Central memory CD8-positive, alpha-beta T cell (primary cell): ENCODE measurements around the gene TASL.

Source experiments
- ATAC-seq: fragments of 150-1000 bp; cut with Tn5 transposase; replicated peaks from 2 replicates; pipeline ENCODE4 v1.10.0; 2022; ENCODE audit warnings: mild to moderate bottlenecking, moderate FRiP score, moderate number of reproducible peaks; ENCODE audit not compliant: poor library complexity, severe bottlenecking; ENCODE audit errors: extremely low read depth
- DNase-seq, 2 donors: peaks; one replicate each; pipeline ENCODE4 v3.0.0; 2021; ENCODE audit warnings: low spot score in 2 of 2
- H3K27ac Mint-ChIP-seq: one replicate; pipeline ENCODE4 v1.8.0; 2022; ENCODE audit warnings: low read depth, mild to moderate bottlenecking, moderate library complexity, mixed read lengths
- H3K27me3 Mint-ChIP-seq: one replicate; pipeline ENCODE4 v1.8.0; 2022; ENCODE audit warnings: mixed read lengths
- H3K36me3 Mint-ChIP-seq: one replicate; pipeline ENCODE4 v1.8.0; 2022; ENCODE audit warnings: mild to moderate bottlenecking, moderate library complexity, mixed read lengths; ENCODE audit not compliant: insufficient read depth
- H3K4me1 Mint-ChIP-seq: one replicate; pipeline ENCODE4 v1.8.0; 2022; ENCODE audit warnings: mixed read lengths
- H3K4me3 Mint-ChIP-seq: one replicate; pipeline ENCODE4 v1.8.0; 2022; ENCODE audit warnings: mild to moderate bottlenecking, moderate library complexity, mixed read lengths
- H3K9me3 Mint-ChIP-seq: one replicate; pipeline ENCODE4 v1.8.0; 2022; ENCODE audit warnings: mixed read lengths

The TASL gene

GRCh38 chrX:30597216-30598012 lies 19.8 kb upstream of the TASL start:
- H3K27me3 Mint-ChIP-seq = no peaks in the 10 kb centered on the region
- DNase-seq = no peak
- H3K9me3 Mint-ChIP-seq = no peaks in the 10 kb centered on the region
- H3K27ac Mint-ChIP-seq = no peak overlapping the region
- no peak overlapping the region for H3K4me3 Mint-ChIP-seq
- no peak for ATAC-seq
- no peaks in the 10 kb centered on the region for H3K36me3 Mint-ChIP-seq
- no peaks in the 10 kb centered on the region for H3K4me1 Mint-ChIP-seq

GRCh38 chrX:30593440-30594200 lies 16.1 kb upstream of the TASL start:
- Mint-ChIP-seq H3K27me3 (no peaks in the 10 kb centered on the region), H3K27ac (no peak overlapping the region), H3K9me3 (no peaks in the 10 kb centered on the region), H3K4me1 (no peaks in the 10 kb centered on the region), H3K4me3 (no peak overlapping the region), H3K36me3 (no peaks in the 10 kb centered on the region)
- DNase-seq (no peak), ATAC-seq (no peak)

DNA sequence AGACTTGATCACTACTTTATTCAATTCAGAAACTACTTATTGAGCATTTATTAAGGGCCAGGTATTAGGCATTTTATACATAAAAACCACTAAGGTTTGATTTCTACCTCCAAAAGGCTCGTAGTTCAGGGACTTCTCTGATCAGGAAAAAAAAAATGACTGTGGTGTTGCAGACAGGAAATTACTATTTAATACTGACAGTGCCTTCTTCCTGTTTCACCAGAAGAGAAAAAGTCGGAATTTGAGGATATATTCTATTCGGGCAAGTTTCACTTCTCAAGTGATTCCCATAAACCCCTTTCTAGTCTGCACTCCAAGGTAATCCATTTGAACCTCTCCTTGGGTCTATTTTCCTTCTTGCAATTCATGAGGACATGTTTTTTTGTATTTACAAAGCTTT lies 15.3 kb upstream of the TASL start:
- no peaks in the 10 kb centered on the region for H3K9me3 Mint-ChIP-seq
- no peaks in the 10 kb centered on the region for H3K27me3 Mint-ChIP-seq
- H3K4me1 Mint-ChIP-seq = no peaks in the 10 kb centered on the region
- ATAC-seq (no peak), DNase-seq (no peak)
- H3K4me3 Mint-ChIP-seq = no peak overlapping the region
- H3K36me3 Mint-ChIP-seq = no peaks in the 10 kb centered on the region
- no peak overlapping the region for H3K27ac Mint-ChIP-seq

DNA sequence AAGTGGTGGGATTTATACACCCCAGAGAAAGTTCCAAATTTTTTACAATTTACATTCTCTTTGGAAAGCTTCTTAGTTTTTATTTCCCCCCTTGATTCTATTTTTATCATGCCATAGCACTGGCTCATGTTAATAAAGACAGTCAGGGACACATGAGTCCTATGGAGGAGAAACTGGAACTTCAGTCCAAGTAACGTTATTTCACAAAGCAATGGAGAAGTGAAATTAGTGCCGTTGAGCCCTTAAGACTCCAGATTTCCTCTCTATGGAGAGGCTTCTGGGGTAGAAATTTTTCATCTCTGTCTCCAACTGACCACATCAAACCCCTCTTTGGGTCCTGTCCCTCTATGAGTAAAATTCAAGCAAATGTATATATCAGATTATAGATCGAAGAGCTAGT lies 12.8 kb upstream of the TASL start:
- H3K4me3 Mint-ChIP-seq = no peak overlapping the region
- no peaks in the 10 kb centered on the region for H3K27me3 Mint-ChIP-seq
- DNase-seq (no peak), ATAC-seq (no peak)
- no peaks in the 10 kb centered on the region for H3K9me3 Mint-ChIP-seq
- no peaks in the 10 kb centered on the region for H3K36me3 Mint-ChIP-seq
- no peaks in the 10 kb centered on the region for H3K4me1 Mint-ChIP-seq
- H3K27ac Mint-ChIP-seq = no peak overlapping the region

DNA sequence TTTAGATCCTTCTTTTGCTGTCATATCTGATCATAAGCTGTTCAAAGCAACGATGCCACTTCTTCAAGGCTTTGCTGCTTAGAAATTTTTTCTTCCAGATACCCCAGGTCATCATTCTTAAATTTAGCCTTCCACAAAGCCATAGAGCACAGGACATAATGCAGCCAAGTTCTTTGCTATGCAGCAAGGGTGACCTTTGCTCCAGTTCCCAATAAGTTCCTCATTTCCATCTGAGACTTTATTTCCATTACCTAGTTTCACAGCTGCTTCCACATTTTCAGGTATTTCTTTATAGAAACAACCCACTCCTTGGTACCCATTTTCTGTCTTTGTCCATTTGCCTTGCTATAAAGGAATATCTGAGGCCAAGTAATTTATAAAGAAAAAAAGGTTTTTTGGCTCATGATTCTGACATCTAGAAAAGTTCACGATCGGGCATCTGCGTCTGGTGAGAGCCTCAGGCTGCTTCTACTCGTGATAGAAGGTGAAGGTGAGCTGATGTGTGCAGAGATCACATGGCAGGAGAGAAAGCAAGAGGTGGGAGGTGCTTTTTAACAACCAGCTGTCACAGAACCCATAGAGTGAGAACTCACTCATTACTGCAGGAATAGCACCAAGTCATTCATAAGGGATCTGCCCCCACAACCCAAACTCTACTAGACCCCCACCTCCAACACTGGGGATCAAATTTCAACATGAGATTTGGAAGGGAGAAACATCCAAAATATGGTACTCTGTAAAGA lies 11.8 kb upstream of the TASL start:
- DNase-seq = no peak
- Mint-ChIP-seq H3K9me3 (no peaks in the 10 kb centered on the region), H3K27me3 (no peaks in the 10 kb centered on the region), H3K27ac (no peak overlapping the region), H3K4me1 (no peaks in the 10 kb centered on the region), H3K4me3 (no peak overlapping the region), H3K36me3 (no peaks in the 10 kb centered on the region)
- no peak for ATAC-seq

DNA sequence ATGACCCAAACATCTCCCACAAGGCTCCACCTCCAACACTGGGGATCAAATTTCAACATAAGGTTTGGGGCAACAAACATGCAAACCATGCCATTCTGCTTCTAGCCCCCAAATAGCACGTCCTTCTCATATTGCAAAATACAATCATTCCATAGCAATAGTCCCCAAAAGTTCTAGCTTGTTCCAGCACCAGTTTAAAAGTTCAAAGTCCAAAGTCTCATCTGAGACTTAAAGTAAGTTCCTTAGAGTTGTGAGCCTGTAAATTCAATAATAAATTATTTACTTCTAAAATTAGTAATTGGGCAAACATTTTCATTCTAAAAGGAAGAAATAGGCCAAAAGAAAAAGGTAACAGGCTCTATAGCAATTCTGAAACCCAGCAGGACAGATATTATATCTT lies 8.9 kb upstream of the TASL start:
- Mint-ChIP-seq H3K27ac (no peak overlapping the region), H3K4me1 (no peaks in the 10 kb centered on the region), H3K4me3 (no peak overlapping the region), H3K9me3 (no peaks in the 10 kb centered on the region), H3K27me3 (no peaks in the 10 kb centered on the region), H3K36me3 (no peaks in the 10 kb centered on the region)
- DNase-seq (no peak), ATAC-seq (no peak)

DNA sequence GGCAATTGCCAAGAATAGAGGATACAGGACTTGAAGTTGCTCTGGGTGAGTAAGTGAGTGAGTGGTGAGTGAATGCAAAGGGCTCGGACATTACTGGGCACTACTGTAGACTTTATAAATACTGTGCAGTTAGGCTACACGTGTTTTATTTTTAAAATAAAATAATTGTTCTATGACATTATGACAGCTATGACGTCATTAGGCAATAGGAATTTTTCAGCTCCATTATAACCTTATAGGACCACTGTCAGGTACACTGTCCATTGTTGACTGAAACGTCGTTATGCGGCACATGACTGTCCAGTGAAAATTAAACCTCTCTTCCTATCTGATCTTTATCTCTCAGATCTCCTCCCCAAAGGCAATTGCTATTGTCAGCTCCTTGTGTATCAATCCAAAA lies 5.1 kb upstream of the TASL start:
- Mint-ChIP-seq H3K9me3 (no peaks in the 10 kb centered on the region), H3K27ac (no peak overlapping the region), H3K36me3 (no peaks in the 10 kb centered on the region), H3K4me1 (no peaks in the 10 kb centered on the region), H3K27me3 (no peaks in the 10 kb centered on the region), H3K4me3 (no peak overlapping the region)
- DNase-seq = no peak
- no peak for ATAC-seq

DNA sequence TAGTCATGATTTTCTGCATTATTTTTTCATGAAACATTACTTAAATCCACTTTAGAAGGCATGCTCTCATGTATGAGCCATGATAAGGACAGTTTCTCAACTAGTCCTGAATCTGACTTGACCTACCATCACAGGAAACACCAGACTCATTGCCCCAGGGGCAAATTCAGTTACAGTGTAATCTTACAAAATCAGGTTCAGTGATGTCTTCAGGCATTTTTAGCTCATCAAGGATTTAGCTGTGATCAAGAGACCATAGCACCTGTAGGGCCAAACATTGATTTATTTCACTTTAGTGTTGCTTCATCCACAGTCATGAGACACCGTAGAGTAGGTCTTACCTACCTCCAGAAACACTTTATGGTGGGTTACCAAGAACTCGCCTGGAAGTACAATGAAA lies 3.1 kb upstream of the TASL start:
- ATAC-seq (no peak), DNase-seq (no peak)
- Mint-ChIP-seq H3K27ac (no peak overlapping the region), H3K9me3 (no peaks in the 10 kb centered on the region), H3K4me3 (no peak overlapping the region), H3K36me3 (no peaks in the 10 kb centered on the region), H3K4me1 (no peaks in the 10 kb centered on the region), H3K27me3 (no peaks in the 10 kb centered on the region)

GRCh38 chrX:30576881-30577280 lies 685 bp downstream of the TASL start:
- Mint-ChIP-seq H3K27me3 (no peaks in the 10 kb centered on the region), H3K9me3 (no peaks in the 10 kb centered on the region), H3K36me3 (no peaks in the 10 kb centered on the region), H3K4me3 (peak overlapping the region; percentile 78), H3K27ac (peak overlapping the region; percentile 82), H3K4me1 (no peaks in the 10 kb centered on the region)
- no peak for DNase-seq
- no peak for ATAC-seq

GRCh38 chrX:30573125-30573524 lies 4.4 kb downstream of the TASL start:
- H3K4me3 Mint-ChIP-seq = no peak overlapping the region
- no peaks in the 10 kb centered on the region for H3K4me1 Mint-ChIP-seq
- peaks cover 1% of the 10 kb centered on the region for H3K36me3 Mint-ChIP-seq
- DNase-seq = no peak
- H3K9me3 Mint-ChIP-seq = no peaks in the 10 kb centered on the region
- no peaks in the 10 kb centered on the region for H3K27me3 Mint-ChIP-seq
- ATAC-seq = no peak
- H3K27ac Mint-ChIP-seq = no peak overlapping the region

- DNase-seq = no peak
- H3K27ac Mint-ChIP-seq = no peak overlapping the region
- H3K36me3 Mint-ChIP-seq = peaks cover 1% of the 10 kb centered on the region
- no peaks in the 10 kb centered on the region for H3K9me3 Mint-ChIP-seq
- H3K4me3 Mint-ChIP-seq = no peak overlapping the region
- no peaks in the 10 kb centered on the region for H3K4me1 Mint-ChIP-seq
- no peaks in the 10 kb centered on the region for H3K27me3 Mint-ChIP-seq
- no peak for ATAC-seq
These were observed 4.9 kb downstream of the TASL start for GRCh38 chrX:30572678-30573077.

- Mint-ChIP-seq H3K27me3 (no peaks in the 10 kb centered on the region), H3K4me3 (no peak overlapping the region), H3K36me3 (peaks cover 1% of the 10 kb centered on the region), H3K4me1 (no peaks in the 10 kb centered on the region), H3K27ac (no peak overlapping the region), H3K9me3 (no peaks in the 10 kb centered on the region)
- ATAC-seq = no peak
- DNase-seq = no peak
These were observed 5.6 kb downstream of the TASL start for GRCh38 chrX:30572004-30572403.

DNA sequence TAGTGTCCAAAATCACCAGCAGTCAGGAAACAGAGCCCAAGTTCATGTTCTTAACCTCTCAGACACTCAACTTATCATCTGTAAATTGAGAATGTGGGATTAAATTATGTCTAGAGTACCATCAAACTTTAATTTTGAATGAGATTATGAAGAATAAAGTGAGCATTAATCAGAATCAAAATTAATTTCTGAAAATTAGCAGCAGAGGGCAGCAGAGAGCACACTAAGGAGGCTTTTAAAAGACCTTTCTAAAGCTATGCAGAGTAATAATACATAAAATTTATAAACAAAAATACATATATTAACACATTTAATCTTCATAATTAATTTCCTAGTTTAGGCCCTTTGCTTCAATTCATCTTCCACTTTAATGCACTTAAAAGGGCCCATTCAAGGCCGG lies 7.1 kb downstream of the TASL start:
- Mint-ChIP-seq H3K4me3 (no peak overlapping the region), H3K27ac (no peak overlapping the region), H3K27me3 (no peaks in the 10 kb centered on the region), H3K9me3 (no peaks in the 10 kb centered on the region), H3K36me3 (peaks cover 4% of the 10 kb centered on the region), H3K4me1 (no peaks in the 10 kb centered on the region)
- DNase-seq (no peak), ATAC-seq (no peak)
